CD4-positive, alpha-beta T cell treated with Interleukin-6 at 100 ng/mL for 8 hours (primary cell): ENCODE results near the gene SLC10A7.

Source experiments
- DNase-seq: peaks from one replicate; pipeline ENCODE4 v3.0.0-alpha.2; 2020; ENCODE audit warnings: mixed read lengths, low spot score

SLC10A7 gene, protein sequence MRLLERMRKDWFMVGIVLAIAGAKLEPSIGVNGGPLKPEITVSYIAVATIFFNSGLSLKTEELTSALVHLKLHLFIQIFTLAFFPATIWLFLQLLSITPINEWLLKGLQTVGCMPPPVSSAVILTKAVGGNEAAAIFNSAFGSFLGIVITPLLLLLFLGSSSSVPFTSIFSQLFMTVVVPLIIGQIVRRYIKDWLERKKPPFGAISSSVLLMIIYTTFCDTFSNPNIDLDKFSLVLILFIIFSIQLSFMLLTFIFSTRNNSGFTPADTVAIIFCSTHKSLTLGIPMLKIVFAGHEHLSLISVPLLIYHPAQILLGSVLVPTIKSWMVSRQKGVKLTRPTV

GRCh38 chr4:146521541-146522097 is at the start of gene SLC10A7:
TSS of gene SLC10A7 (minus strand) at chr4:146521940. CDS start at chr4:146521717, 223 bp downstream.
- peak; percentile 59 for DNase-seq

DNA sequence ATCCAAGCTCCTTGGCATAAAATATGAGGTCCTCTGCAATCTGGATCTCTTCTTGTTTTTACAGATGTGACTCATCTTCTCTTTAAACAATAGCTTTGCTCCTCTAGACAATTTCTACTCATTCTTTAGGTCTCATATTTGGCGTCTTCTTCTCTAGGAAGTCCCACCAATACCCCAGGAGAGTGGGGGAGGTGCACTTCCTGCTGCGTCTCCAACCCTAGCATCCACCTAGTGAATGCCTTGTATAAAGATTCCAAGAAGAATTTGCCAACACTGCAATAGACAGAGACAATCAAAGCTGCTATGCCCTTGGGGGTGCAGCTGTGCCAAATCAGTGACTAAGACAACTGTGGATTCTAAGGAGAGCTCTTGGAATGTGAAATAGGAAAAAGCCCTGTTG is 45.7 kb upstream of the SLC10A7 start:
- no peak for DNase-seq

DNA sequence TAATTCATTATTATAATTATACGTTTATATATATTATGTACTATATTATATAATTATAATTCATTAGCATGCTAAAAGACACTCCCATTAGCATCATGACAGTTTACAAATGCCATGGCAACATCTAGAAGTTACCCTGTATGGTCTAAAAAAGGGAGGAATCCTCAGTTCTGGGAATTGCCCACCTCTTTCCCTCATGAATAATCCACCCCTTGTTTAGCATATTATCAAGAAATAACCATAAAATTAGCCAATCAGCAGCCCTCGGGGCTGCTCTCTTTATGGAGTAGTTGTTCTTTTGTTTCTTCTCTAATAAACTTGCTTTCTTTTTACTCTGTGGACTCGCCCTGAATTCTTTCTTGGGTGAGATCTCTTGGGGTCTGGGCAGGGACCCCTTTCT is 42.8 kb upstream of the SLC10A7 start:
- no peak for DNase-seq

GRCh38 chr4:146550161-146550560 is 28.4 kb upstream of the SLC10A7 start:
- DNase-seq: no peak

DNA sequence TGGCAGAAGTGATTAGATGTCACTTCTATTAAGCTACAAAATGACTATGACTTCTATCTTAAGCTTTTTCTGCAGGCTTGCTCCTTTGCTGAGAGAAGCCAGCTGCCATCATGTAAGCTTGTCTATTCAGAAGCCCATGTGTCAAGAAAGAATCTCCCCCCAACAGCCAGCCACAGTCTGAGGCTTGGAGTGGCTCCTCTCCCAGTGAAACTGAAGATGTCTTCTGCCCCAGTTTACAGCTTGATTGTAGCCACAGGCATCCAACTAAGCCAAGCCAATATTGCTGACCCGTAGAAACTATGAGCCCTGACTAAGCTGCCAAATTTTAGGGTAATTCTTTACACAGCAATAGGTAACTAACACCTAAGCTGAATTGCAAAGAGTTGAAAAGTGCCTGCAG is 26.7 kb upstream of the SLC10A7 start:
- DNase-seq: no peak

- no peak for DNase-seq
Measured at GRCh38 chr4:146545102-146545501, 23.4 kb upstream of the SLC10A7 start.

- DNase-seq: no peak
Measured at GRCh38 chr4:146534178-146534577, 12.4 kb upstream of the SLC10A7 start.

DNA sequence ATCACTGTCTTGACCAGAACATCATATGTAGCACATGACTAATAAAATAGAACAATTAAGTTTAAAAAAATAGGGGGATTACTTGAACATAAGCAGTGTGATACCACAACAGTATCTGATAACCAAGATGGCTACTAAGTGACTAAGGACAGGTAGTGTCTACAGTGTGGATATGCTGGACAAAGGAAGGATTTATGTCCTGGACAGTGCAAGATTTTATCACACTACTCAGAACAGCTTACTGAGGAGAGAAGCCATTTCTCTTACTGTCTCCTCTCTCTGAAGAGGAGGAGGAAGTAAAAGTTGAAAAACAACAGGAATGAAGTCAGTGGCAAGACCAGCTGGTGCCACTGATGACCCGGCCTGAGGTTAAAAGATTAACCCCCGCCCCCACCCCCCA is 4.0 kb upstream of the SLC10A7 start:
- DNase-seq: no peak

- DNase-seq: no peak
Measured at GRCh38 chr4:146524663-146525062, 2.9 kb upstream of the SLC10A7 start.

GRCh38 chr4:146522869-146523205 is 1.1 kb upstream of the SLC10A7 start:
- DNase-seq: no peak

DNA sequence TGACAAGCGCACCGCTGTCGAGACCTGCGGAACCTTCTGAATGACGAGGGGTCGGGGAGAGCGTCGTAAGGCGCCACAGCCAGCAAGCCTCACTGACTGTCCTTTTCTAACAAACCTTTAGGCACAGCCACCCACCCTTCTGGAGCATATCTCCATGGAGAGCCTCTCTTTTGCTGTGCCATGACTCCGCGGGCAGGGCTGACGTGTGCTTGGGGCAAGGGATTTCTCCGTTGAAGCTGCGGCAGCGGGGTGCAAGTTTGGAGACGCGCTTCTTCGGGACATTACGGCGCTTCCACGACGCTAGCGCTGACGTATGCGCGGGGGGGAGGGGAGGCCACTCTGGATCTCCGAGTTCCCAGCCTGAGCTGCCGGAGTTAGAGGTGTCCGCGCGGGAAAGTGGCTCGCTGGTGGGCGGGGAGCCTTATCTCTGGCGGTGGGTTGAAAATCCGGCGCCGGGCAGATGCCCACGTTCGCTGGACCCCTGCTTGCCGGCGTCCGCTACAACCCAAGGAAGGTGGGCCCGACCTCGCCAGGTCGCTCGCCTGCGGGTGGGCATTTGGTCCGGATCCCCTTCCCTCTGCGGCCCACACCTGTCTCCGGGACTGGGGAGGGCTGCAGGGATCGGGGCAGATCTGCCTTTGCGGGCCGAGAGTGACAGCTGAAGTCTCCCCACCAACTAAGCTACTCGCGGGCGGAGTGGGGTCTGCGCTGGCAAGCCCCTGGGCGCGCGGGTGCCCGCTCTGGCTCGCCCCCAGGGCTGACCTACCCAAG is 543 bp upstream of the SLC10A7 start:
- DNase-seq: peak; percentile 77

- DNase-seq: peak; percentile 24
Measured at GRCh38 chr4:146520896-146521540, 722 bp downstream of the SLC10A7 start.

GRCh38 chr4:146514651-146515357 is 6.9 kb downstream of the SLC10A7 start:
- DNase-seq: no peak

DNA sequence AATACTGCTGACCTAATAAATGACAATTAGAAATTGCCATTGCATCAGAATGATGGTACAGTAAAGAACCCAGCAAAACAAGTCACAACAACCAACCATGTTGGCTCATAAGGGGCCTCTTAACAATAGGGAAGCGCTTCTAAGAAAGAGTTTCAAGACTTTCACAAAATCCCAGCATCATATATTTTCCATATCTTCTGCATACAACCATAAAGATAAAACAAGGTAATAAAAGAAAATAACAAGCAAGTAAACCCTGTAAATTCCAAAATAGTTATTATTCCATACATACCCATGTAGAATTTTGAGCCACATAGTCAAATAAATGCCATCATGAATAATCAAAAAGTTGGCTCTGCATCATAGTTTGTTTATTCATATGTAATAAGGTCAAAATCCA is 8.2 kb downstream of the SLC10A7 start:
- DNase-seq: no peak

GRCh38 chr4:146511381-146511780 is 10.4 kb downstream of the SLC10A7 start:
- DNase-seq: no peak

GRCh38 chr4:146510942-146511341 is 10.8 kb downstream of the SLC10A7 start:
- no peak for DNase-seq

GRCh38 chr4:146508229-146508939 is 13.4 kb downstream of the SLC10A7 start:
- DNase-seq: no peak

DNA sequence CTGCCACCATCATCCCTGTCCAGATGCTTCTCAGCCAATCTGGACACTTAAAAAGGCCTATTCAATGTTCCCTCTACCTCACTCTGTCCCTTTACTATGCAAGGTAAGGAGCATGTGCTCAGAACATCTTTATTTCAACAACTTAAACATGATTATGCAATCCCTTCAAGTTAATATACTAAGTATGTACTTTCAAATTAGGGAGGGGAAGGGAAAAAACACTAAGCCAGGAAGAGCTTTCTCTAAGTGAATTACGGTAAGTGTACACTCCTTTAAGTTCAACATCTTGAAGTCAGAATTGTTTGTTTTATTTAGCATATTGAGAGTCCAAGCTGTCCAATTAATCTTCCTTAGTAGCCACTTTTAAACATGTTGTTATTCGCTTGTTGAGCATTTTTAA is 14.1 kb downstream of the SLC10A7 start:
- no peak for DNase-seq

DNA sequence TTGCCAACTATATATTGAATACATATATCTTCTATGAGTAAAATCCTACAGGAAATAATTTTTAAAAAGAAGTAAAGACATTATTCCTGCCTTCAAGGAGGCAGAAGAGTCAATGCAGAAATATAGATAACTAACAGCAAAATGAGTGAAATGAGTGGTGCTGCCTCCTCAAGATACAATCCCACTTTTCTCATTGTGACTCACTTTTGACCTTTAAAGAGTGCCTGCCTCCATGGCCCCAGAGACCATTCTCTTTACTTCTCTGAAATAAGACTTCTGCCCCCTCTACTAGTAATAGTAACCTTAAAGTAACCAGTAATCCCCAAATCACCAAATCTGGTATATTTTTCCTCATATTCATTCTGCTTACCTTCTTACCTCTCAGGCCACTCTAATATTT is 15.5 kb downstream of the SLC10A7 start:
- no peak for DNase-seq

- no peak for DNase-seq
Measured at GRCh38 chr4:146500216-146500615, 21.5 kb downstream of the SLC10A7 start.

- DNase-seq: no peak
Measured at GRCh38 chr4:146498291-146498690, 23.4 kb downstream of the SLC10A7 start.
